Urothelium cell line (cell line): ENCODE data around the gene MYOD1.
A peak's percentile ranks its signal among the peaks of the same experiment; 100 is the strongest.

Source experiments
- DNase-seq: peaks from one replicate; pipeline ENCODE4 v3.0.0; 2011; ENCODE audit warnings: low spot score, mixed read lengths
- FAIRE-seq: peaks from 2 replicates; lab custom pipeline; 2011; peaks lifted over from hg19 to GRCh38; lab: Jason Lieb, UNC

Gene MYOD1

GRCh38 chr11:17719028-17719937, at the start of gene MYOD1:
Gene MYOD1, plus strand, starts transcription at chr11:17719571. Its CDS starts 212 bp downstream, at chr11:17719783.
- FAIRE-seq (no peak), DNase-seq (no peak)

DNA sequence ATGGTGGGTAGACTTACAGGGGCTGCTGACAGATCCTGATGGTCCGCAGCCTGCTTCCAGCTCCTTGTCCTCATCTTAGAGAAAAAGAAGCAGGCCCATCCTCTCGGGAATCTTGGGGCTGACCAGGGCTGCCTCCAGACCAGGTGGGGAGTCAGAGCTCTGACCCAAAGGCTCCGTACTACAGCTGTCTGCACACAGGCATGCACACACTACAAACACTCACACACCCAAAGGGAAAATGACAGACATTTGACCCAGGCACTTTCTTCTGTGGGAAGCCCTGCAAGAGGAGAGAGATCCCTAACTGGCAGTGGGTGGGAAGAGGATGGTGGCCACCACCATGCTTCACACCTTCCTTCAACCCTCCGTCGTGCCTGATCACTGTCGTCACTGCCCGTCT, 46.9 kb upstream of the MYOD1 start:
- no peak for DNase-seq
- FAIRE-seq, result no peak

DNA sequence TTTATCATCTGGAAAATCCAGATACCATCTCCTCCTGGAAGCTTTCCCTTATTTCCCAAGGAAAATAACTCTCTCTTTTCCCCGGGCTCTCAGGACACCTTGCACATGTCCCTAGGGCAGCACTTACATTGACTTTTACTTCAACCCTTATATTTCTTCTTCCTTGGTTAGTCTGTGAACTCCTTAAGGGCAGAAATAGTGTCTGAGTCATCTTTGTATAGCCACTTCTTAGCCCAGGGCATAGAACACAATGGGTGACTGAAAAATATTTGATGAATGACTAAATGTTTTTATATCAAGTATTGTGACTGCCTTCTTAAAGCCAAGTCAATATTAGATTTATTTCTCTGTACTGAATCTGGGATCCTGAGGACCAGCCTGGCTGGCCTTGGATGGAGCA, 45.4 kb upstream of the MYOD1 start:
- peak; percentile 36 for DNase-seq
- FAIRE-seq, result no peak

GRCh38 chr11:17682848-17683247, 36.5 kb upstream of the MYOD1 start:
- FAIRE-seq (no peak), DNase-seq (no peak)

- FAIRE-seq (no peak), DNase-seq (peak; percentile 82)
Observed at GRCh38 chr11:17683377-17684161, 35.8 kb upstream of the MYOD1 start.

GRCh38 chr11:17684550-17684949, 34.8 kb upstream of the MYOD1 start:
- no peak for DNase-seq
- FAIRE-seq, result no peak

DNA sequence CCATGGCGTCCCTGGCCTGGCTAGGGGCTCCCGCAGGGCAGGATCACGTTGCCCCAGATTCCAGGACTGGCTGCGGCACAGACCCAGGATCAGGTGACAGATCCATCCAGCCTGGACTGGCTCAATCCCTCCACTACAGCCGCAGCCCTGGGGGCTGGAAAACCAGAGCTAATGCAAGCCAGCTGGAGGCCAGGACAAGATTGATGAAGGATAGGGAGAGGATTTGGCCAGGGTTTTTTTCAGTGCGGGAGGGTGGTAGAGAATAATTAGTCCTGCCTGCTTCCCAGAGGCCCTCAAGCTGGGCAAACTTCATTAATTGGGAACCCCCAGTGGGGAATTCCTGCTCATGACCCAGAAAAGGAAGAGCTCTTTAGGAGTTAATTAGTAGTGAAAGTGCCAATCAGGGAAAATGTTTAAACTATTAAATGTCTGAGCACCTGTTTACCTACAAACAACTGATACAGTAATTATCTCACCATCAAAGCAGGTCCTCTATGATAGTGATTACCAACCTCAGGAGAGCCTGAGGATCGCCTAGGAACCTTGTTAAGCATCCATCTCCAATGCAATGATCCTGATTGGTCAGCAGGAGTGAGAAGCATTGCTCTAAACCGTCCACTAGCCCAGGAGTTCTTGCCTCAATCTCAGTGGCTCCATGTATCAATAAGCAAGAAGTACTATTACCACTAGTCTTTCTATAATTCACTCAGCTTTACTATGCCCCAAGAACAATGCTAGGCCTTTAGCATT, 33.0 kb upstream of the MYOD1 start:
- DNase-seq, result no peak
- no peak for FAIRE-seq

- DNase-seq, result no peak
- no peak for FAIRE-seq
Observed at GRCh38 chr11:17687946-17688670, 31.3 kb upstream of the MYOD1 start.

DNA sequence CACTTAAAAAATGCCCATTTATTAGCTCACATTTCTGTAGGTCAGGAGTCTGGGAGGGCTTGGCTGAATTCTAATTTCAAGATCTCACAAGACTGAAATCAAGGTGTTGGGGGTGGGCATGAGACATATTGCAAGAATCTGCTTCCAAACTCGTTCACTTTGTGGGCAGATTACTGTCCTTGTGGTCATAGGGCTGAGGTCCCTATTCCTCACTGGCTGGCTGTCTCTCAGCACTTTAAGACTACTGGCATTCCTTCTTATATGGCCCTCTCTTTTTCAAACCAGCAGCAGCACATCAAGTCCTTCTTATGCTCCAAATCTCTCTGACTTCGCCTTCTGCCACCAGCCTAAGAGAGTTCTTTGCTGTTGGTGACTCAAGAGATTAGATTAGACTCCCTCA, 27.8 kb upstream of the MYOD1 start:
- no peak for FAIRE-seq
- no peak for DNase-seq

DNA sequence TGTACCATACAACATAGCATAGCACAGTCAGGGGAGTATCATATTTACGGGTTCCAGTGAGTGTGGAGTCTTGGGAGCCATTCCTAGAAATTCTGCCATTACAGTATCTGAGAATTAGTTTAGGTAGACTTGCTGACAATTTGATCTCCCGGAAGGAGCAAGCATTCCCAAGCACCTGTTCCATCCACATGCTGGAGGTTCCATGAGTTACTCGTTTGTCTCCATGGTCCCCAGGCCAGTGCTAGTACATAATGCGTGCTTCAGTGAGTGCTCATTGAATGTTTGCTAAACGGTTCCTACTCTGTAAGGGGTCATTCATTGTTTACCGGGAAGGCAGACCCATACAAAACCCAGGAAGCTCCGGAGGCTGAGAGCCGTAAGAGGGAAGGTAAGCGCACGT, 27.4 kb upstream of the MYOD1 start:
- no peak for FAIRE-seq
- no peak for DNase-seq

- FAIRE-seq, result no peak
- DNase-seq, result no peak
Observed at GRCh38 chr11:17692931-17693330, 26.4 kb upstream of the MYOD1 start.

- FAIRE-seq, result no peak
- no peak for DNase-seq
Observed at GRCh38 chr11:17693531-17693930, 25.8 kb upstream of the MYOD1 start.

DNA sequence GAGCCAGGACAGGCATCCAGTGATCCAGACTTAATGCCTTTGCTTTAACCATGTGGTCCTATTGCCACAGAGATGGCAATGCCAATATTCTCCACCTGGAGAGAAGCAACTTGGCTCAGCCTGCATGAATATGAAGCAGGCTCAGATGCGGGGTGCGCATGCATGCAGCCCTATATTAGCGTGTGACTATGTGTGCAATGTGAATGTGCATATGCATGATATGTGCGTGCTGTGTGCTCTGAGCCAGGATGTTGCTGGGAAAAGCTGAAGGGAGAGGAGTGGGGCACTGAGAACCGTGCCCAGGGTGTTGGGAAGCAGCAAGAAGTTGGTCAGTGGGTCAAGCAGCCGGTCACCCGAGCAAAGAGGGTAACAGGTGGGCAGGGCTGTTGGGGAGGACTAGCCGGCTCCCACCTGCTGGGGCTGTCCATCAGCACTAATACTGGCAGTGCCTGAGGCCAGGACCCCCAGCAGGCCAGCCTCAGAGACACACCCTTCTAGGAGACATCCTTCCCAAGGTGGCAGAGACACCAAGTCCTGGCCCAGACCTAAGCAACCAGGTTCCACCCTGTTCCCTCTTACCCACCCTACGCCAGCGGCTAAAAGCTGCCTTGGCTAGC, 24.8 kb upstream of the MYOD1 start:
- peak; percentile 37 for FAIRE-seq

GRCh38 chr11:17695454-17696441, 23.6 kb upstream of the MYOD1 start:
- FAIRE-seq (no peak), DNase-seq (no peak)

More for the DNA sequence above, 24.8 kb upstream of the MYOD1 start:
- DNase-seq, result no peak

GRCh38 chr11:17696741-17697140, 22.6 kb upstream of the MYOD1 start:
- FAIRE-seq, result no peak
- DNase-seq, result no peak

DNA sequence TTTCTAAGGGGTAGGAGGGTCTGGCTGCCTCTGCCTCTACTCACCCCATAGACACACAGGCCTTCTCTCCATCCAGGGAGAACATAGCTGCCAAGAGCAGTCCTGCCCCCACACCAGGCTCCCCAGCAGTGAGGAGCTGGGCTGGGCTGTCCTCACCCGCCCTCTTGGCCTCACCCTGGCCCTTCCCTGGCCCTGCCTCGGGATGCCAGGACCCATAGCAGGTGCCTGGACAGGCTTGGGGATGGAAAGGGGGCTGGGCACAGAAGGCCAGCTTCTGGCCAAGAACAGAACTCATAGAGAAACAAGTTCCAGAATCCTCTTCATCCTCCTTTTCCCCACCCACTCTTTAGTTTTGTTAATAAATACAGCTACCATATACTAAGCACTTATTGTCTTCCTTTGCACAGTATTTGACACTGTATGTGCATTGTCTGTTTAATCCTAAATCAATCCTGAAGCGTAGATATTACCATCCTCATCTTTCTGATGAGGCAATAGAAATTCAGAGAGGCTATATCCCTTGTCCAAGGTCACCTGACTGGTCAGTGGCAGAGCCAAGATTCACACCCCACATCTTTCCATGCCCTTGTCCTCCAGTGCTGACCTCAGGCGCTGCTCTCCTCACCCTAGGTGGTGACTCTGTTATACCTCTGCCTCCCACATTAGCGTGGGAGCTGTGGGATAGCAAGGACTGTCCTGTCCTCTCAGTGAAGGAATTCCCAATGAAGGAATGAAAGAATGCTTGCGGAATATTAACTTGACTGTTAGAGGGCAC, 22.0 kb upstream of the MYOD1 start:
- DNase-seq, result no peak
- FAIRE-seq, result no peak

DNA sequence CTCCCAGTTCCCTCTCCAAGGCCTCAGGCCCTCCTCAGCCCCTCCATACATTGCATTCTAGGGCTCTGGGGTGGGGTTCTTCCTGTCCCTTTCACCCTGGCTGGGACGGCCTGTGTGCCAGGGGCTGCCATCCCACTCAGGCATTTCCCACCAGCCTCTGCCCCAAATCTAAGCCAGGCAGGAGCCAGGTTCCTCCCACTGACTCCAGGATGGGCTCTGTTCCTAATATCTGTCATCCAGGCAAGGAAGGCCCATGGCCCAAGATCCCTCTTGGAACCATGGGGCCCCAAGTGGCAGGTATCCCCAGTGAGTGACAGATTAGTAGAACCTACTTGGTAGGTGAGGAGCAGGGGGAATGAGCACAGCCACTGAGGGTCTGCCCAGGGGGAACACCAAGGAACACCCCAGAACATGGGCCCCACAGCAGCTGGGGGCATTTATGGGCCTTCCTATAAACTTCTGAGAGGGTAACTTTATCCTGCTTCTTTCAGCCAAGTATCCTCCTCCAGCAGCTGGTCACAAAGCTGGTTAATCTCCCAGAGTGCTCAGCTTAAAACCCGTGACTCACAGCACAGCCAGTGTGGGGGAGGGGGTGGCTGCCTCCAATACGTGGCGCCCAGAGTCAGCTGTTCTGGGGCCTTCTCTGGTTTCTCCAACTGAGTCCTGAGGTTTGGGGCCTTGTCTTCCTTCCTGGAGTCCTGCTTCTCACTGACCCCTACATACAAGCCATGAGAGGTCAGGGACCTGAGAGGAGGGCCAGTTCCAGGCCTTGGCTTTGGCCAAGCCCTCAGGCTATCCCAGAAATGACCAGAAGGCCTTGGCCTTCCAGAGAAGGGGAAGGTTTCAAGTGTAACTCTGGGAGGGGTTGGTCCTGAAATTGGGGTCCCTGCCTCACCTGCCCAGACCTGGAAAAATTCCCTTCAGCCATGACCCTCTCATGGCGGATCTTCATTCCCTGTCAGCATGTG, 19.9 kb upstream of the MYOD1 start:
- FAIRE-seq, result no peak
- DNase-seq, result no peak
